Kidney (tissue), 14 donors: ENCODE measurements around the gene NSG2. TPM values are rescaled to one million over a fixed set of nuclear protein-coding genes. Genes with fewer than 3 reads are reported as not detected.

Source experiments
- DNase-seq, 5 donors: peaks; one replicate each; pipeline ENCODE4 v3.0.0-alpha.2; 2013 to 2020
- FAIRE-seq: peaks from 2 replicates; lab custom pipeline; 2012; peaks lifted over from hg19 to GRCh38; lab: Jason Lieb, UNC
- H3K27ac ChIP-seq, 2 donors: one replicate each; pipeline ENCODE4 v1.7.0; 2013; ENCODE audit warnings: low read depth in 2 of 2, low read length in 2 of 2, inconsistent platforms in 1 of 2
- H3K27me3 ChIP-seq: one replicate; pipeline ENCODE4 v1.7.1; 2013; ENCODE audit warnings: low read length, inconsistent platforms; ENCODE audit not compliant: control insufficient read depth, insufficient read depth
- H3K36me3 ChIP-seq, 3 donors: one replicate each; pipeline versions ENCODE4 v1.7.0 to v1.7.1; 2013; ENCODE audit warnings: low read length in 3 of 3, control low read depth in 1 of 3, inconsistent platforms in 1 of 3; ENCODE audit not compliant: insufficient read depth in 3 of 3, control insufficient read depth in 2 of 3
- H3K4me1 ChIP-seq, 3 donors: one replicate each; pipeline versions ENCODE4 v1.7.0 to v1.7.1; 2013; ENCODE audit warnings: low read length in 3 of 3, inconsistent platforms in 1 of 3, low read depth in 1 of 3; ENCODE audit not compliant: control insufficient read depth in 2 of 3, insufficient read depth in 2 of 3
- H3K4me3 ChIP-seq, 3 donors: one replicate each; pipeline versions ENCODE4 v1.7.0 to v1.8.1; 2013; ENCODE audit warnings: low read length in 3 of 3, control low read depth in 1 of 3, inconsistent platforms in 1 of 3
- H3K9ac ChIP-seq, 3 donors: one replicate each; pipeline versions ENCODE4 v1.7.0 to v1.7.1; 2013; ENCODE audit warnings: low read length in 3 of 3, control low read depth in 1 of 3, inconsistent platforms in 1 of 3
- H3K9me3 ChIP-seq, 3 donors: one replicate each; pipeline versions ENCODE4 v1.7.0 to v1.7.1; 2013; ENCODE audit warnings: low read length in 3 of 3, control low read depth in 1 of 3, inconsistent platforms in 1 of 3; ENCODE audit not compliant: control insufficient read depth in 2 of 3, insufficient read depth in 1 of 3
- CTCF ChIP-seq: IDR thresholded peaks from 3 replicates; pipeline ENCODE4 v1.5.1; 2012; ENCODE audit warnings: mild to moderate bottlenecking, moderate library complexity, borderline replicate concordance; ENCODE audit not compliant: insufficient read depth; ENCODE audit errors: extremely low read depth
- intact Hi-C: fragments of 100-400 bp; cut with DNase I; formaldehyde crosslinking; loops from one replicate; pipeline ENCODE4 v1.11.1; 2022
- polyA plus RNA-seq: library from polyadenylated mRNA; stranded (reverse); fragments of 350-450 nt; fragmentation: Illumina TruSeq; extraction: RNeasy Lipid Tissue Mini Kit (QIAGEN cat#74804); gene quantifications from one replicate; pipeline ENCODE4 v1.2.3, GENCODE V29; 2014; ENCODE audit warnings: low read depth, low replicate concordance; ENCODE audit not compliant: insufficient read depth
- total RNA-seq: library from RNA; stranded (reverse); fragmentation: NEBNext Ultra II Directional; extraction: Animal tissue kit (Norgen Biotek cat#: 25700); gene quantifications from one replicate; pipeline ENCODE4 v1.2.1, GENCODE V29; 2021
- donor health status: control.
- donor health status: control.
- donor health status: control.
- donor health status: control.
- donor health status: control.
- donor health status: DM: yes; HTN: yes; CAD: no.
- donor health status: Normal renal cell carcinoma (clear cell type).

The NSG2 gene
- total and polyA plus RNA-seq, 2 donors from 2014 or later = 0.41 TPM; not detected in 1

GRCh38 chr5:174139623-174140022 is 94.1 kb downstream of the NSG2 start:
- Histone ChIP-seq H3K27ac (no peak overlapping the region), H3K27me3 (no peaks in the 10 kb centered on the region), H3K9ac (no peak overlapping the region), H3K9me3 (no peaks in the 10 kb centered on the region), H3K4me3 (no peak overlapping the region), H3K4me1 (no peaks in the 10 kb centered on the region), H3K36me3 (no peaks in the 10 kb centered on the region)
- no peak for FAIRE-seq
- TF ChIP-seq CTCF = no peak
- intact Hi-C loops = no loop called here
- no peak for DNase-seq

DNA sequence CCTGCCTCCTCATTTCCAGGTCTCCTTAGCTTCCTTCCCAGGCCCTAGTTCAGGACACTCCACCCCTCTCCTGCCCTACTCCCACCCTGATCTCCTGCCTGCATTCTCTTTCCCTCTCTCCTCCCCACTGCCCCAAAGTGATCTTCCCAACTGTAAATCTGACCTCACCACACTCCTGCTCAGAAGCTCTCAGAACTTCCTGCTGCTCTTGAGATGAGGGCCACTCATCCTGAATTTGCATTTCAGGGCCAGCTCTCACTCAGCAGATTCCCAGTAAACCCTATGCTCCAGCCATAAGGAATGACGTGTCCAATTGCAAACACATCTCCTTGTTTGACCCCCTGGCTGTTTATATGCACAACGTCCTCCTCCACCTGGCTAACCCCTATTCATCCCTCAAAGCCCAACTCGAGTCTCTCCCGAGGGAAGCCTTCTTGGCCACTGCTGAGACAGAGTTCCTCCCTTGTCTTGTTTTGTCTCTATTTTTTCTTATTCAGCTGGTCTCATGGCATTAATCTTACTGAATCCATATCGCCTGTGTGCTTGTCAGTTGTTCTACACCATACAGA is 95.0 kb downstream of the NSG2 start:
- intact Hi-C loops = no loop called here
- Histone ChIP-seq H3K9ac (no peak overlapping the region), H3K36me3 (no peaks in the 10 kb centered on the region), H3K4me1 (no peaks in the 10 kb centered on the region), H3K27me3 (no peaks in the 10 kb centered on the region), H3K9me3 (no peaks in the 10 kb centered on the region), H3K4me3 (no peak overlapping the region), H3K27ac (no peak overlapping the region)
- no peak for DNase-seq
- FAIRE-seq = no peak
- no peak for TF ChIP-seq CTCF

- intact Hi-C loops = no loop called here
- no peaks in the 10 kb centered on the region for H3K36me3 ChIP-seq
- no peaks in the 10 kb centered on the region for H3K4me1 ChIP-seq
- no peak for TF ChIP-seq CTCF
- H3K9me3 ChIP-seq = no peaks in the 10 kb centered on the region
- no peak overlapping the region for H3K27ac ChIP-seq
- no peaks in the 10 kb centered on the region for H3K27me3 ChIP-seq
- H3K9ac ChIP-seq = no peak overlapping the region
- no peak overlapping the region for H3K4me3 ChIP-seq
- FAIRE-seq (no peak), DNase-seq (no peak)
Observed at GRCh38 chr5:174141398-174141797, 95.9 kb downstream of the NSG2 start.

- H3K4me1 ChIP-seq = no peaks in the 10 kb centered on the region
- no peaks in the 10 kb centered on the region for H3K9me3 ChIP-seq
- no peak for TF ChIP-seq CTCF
- FAIRE-seq (no peak), DNase-seq (no peak)
- H3K9ac ChIP-seq = no peak overlapping the region
- no peaks in the 10 kb centered on the region for H3K36me3 ChIP-seq
- intact Hi-C loops = no loop called here
- no peak overlapping the region for H3K4me3 ChIP-seq
- H3K27me3 ChIP-seq = no peaks in the 10 kb centered on the region
- no peak overlapping the region for H3K27ac ChIP-seq
Observed at GRCh38 chr5:174145091-174145490, 99.6 kb downstream of the NSG2 start.
